Measurements from ENCODE around the gene C1RL.

Gene C1RL

DNA sequence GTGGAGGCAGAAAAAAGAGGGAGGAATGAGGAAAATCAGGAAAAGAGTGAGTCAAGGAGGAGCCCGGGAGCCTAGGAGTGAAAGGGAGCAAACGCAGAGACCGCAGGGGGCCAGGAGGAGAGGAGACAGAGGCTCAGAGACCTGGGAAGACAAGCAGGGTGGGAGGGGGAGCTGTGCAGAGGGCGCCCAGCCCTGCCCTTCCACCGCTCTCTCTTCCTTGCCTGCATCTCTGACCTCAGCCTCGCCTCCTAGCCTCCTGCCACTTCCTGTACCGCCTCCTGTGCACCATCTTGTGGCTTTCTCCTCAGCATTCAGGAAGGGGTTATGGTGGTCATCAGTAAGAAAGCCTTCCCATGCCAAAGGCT lies 22.5 kb upstream of the C1RL start:
- Histone ChIP-seq H3K27me3 (ENCODE audit: control insufficient read depth, insufficient read depth, low read length) (no peaks in the 10 kb centered on the region), H3K9ac (ENCODE audit: low read length) (no peak overlapping the region)

DNA sequence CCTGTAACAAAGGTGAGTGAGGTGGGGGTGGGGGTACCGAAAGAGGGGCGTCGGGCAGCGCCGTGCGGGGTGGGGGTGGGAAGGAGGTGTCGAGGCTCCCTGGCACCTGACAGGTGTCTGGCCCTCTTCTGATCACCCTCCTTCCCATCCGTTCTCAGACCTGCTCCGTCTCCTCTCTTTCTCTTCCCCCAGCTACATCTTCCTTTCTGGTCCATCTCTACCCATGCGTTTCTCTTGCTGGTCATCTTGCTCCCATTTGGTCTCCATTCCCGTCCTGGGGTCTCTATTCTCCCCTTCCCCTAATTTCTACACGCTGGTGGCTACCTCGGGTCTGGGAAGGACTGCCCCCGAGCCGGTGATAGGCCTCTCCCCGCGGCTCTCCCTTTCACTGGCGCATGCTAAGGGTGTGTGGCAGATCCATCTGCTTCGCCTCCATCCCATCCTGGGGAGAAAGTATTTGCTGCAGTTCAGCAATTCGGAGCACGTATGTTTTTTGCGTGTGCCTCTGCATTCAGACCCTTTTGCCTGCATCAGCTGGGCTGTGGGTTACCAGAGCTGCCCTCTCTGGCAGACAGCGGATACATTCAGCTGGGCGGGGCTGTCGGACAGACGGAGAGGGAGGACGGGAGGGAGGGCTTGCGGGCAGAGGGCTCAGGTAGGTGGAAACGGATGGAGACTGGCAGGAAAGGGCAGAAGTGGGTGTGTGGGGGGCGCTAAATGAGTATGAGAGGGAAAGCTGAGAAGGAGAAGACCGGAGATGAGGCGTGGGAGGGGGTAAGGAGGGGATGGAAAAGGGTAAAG lies 21.9 kb upstream of the C1RL start:
- Histone ChIP-seq H3K27me3 (ENCODE audit: control insufficient read depth, insufficient read depth, low read length) (no peaks in the 10 kb centered on the region), H3K4me1 (ENCODE audit: control insufficient read depth, insufficient read depth, low read length) (peaks cover 6% of the 10 kb centered on the region), H3K27ac (ENCODE audit: low read depth, low read length) (no peak overlapping the region), H3K4me3 (ENCODE audit: low read length) (peak overlapping the region; percentile 78), H3K36me3 (ENCODE audit: control insufficient read depth, insufficient read depth, low read length) (no peaks in the 10 kb centered on the region), H3K9ac (ENCODE audit: low read length) (peak overlapping the region; percentile 82)

More for the DNA sequence above, 22.5 kb upstream of the C1RL start:
- H3K27ac ChIP-seq (ENCODE audit: low read depth, low read length) = no peak overlapping the region
- H3K4me3 ChIP-seq (ENCODE audit: low read length) = peak overlapping the region; percentile 78
- H3K36me3 ChIP-seq (ENCODE audit: control insufficient read depth, insufficient read depth, low read length) = no peaks in the 10 kb centered on the region
- peaks cover 6% of the 10 kb centered on the region for H3K4me1 ChIP-seq (ENCODE audit: control insufficient read depth, insufficient read depth, low read length)

DNA sequence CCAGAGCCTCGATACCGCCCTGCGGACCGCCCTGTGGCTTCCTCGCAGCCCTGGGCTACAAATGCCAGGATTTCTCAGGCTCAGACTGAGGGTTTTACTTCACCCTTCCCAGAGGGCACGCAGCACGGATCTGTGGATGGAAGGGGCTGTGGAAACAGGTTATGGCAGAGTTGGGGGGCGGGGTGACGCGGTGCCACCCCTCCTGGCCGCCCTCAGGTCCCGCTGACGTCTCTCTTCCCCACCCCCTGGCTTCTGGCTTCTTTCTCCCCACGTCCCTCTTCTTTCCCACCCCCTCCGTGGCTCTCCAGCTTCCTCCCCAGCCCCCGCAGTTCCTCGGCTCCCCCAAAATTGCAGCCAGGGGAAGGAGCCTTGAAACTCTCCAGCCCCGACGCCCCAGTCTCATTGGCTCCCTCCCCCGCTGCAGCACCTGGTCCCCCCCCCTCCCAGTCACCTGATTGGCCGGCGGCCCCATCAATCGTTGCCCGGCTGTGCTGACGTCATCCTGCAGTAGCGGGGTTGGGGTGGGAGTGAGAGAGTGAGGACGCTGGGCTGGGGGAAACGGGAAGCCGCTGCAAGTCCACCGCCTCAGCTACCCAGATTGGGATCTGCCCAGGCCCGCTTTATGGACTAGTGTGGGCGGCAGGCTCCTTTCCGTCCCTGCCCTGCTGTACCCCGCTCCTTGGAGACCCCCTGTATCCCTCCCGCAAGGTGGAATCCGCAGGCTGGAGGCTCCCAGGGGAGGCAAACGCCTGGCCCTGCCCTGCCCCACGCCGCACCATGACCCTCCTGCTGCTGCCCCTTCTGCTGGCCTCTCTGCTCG lies 21.1 kb upstream of the C1RL start, which contains the start of gene CLSTN3:
Gene CLSTN3 (plus strand): TSS at position 500 of the 820 bp plus-strand sequence. CDS start 278 bp downstream, at position 778.
- Histone ChIP-seq H3K27ac (ENCODE audit: low read depth, low read length) (no peak within 1 kb of the TSS), H3K27me3 (ENCODE audit: control insufficient read depth, insufficient read depth, low read length) (no peaks in the 10 kb centered on the region), H3K9ac (ENCODE audit: low read length) (peak within 1 kb of the TSS; percentile 82), H3K36me3 (ENCODE audit: control insufficient read depth, insufficient read depth, low read length) (no peaks in the 10 kb centered on the region), H3K4me3 (ENCODE audit: low read length) (peak within 1 kb of the TSS; percentile 78), H3K4me1 (ENCODE audit: control insufficient read depth, insufficient read depth, low read length) (peaks cover 6% of the 10 kb centered on the region)

DNA sequence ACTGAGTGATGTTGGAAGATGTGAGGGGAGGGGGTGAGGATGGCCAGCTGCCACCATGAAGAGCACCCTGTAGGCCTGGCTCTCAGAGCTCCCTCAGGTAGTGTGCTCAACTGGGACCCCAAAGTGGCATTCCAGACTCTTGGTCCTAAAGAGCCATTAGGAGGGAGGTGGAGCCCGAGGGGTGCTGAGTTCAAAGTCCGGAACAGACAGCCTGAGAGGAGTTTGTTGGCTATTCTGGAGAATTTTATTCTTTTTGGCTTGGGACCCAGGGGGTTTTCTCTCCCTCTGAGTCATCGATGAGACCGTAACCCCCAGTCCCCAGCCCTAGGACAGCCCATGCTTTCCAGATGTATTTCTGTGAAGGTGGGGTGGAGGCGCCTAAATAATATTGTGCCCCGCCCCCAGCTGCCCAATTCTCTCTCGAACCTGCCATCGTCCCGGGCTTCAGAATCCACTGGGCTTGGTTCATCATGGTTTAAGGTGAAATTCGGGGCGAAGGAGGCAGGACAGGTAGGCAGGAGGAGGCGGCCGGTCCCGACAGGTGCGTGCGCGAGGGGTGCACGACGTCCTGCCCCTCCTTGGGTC lies 20.4 kb upstream of the C1RL start:
- peak overlapping the region; percentile 28 for H3K9ac ChIP-seq (ENCODE audit: low read length)
- H3K36me3 ChIP-seq (ENCODE audit: control insufficient read depth, insufficient read depth, low read length) = no peaks in the 10 kb centered on the region
- peak overlapping the region; percentile 78 for H3K4me3 ChIP-seq (ENCODE audit: low read length)
- H3K4me1 ChIP-seq (ENCODE audit: control insufficient read depth, insufficient read depth, low read length) = peaks cover 6% of the 10 kb centered on the region
- H3K27me3 ChIP-seq (ENCODE audit: control insufficient read depth, insufficient read depth, low read length) = no peaks in the 10 kb centered on the region
- H3K27ac ChIP-seq (ENCODE audit: low read depth, low read length) = no peak overlapping the region

DNA sequence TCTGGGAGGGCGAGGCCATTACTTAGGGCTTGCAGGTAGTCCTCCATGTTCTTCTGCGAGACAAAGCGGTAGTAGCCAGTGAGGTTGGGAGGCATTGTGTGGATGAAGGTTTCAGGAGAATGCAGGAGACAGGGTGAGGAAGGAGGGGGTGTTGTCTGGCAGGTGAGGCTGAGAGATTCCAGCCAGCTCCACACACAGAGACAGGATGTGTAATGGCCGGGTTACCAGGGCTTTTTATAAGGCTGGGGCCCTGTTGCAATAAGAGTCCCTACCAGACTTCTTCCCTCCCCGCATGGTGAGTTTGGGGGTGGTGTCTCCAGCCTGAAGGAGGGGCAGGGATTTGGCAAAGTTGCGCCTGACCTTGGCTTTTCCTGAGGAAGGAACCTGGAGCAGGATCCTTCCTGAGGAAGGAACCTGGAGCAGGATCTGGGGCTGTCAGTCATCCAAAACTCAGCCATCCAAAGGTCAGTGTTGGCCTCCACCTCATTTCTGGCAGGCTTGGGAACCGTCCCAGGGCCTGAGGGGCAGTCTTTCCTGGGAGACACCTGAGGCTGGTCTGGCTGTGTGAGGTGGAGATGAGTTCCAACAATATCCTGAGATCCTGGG lies 19.8 kb upstream of the C1RL start, which contains the start of gene RBP5:
Gene RBP5 (minus strand): TSS at position 209 of the 606 bp plus-strand sequence. CDS start 114 bp downstream, at position 95.
- no peaks in the 10 kb centered on the region for H3K27me3 ChIP-seq (ENCODE audit: control insufficient read depth, insufficient read depth, low read length)
- H3K9ac ChIP-seq (ENCODE audit: low read length) = peak within 1 kb of the TSS; percentile 28
- H3K4me3 ChIP-seq (ENCODE audit: low read length) = peak within 1 kb of the TSS; percentile 78
- H3K36me3 ChIP-seq (ENCODE audit: control insufficient read depth, insufficient read depth, low read length) = no peaks in the 10 kb centered on the region
- peaks cover 6% of the 10 kb centered on the region for H3K4me1 ChIP-seq (ENCODE audit: control insufficient read depth, insufficient read depth, low read length)
- no peak within 1 kb of the TSS for H3K27ac ChIP-seq (ENCODE audit: low read depth, low read length)

- H3K9ac ChIP-seq (ENCODE audit: low read length) = no peak overlapping the region
- no peaks in the 10 kb centered on the region for H3K27me3 ChIP-seq (ENCODE audit: control insufficient read depth, insufficient read depth, low read length)
- H3K4me3 ChIP-seq (ENCODE audit: low read length) = peak overlapping the region; percentile 3
- peaks cover 6% of the 10 kb centered on the region for H3K4me1 ChIP-seq (ENCODE audit: control insufficient read depth, insufficient read depth, low read length)
- H3K27ac ChIP-seq (ENCODE audit: low read depth, low read length) = no peak overlapping the region
- no peaks in the 10 kb centered on the region for H3K36me3 ChIP-seq (ENCODE audit: control insufficient read depth, insufficient read depth, low read length)
These were observed 19.1 kb upstream of the C1RL start for GRCh38 chr12:7127916-7128626.

- Histone ChIP-seq H3K27me3 (ENCODE audit: control insufficient read depth, insufficient read depth, low read length) (no peaks in the 10 kb centered on the region), H3K36me3 (ENCODE audit: control insufficient read depth, insufficient read depth, low read length) (no peaks in the 10 kb centered on the region), H3K4me3 (ENCODE audit: low read length) (no peak overlapping the region), H3K27ac (ENCODE audit: low read depth, low read length) (no peak overlapping the region), H3K4me1 (ENCODE audit: control insufficient read depth, insufficient read depth, low read length) (peaks cover 6% of the 10 kb centered on the region), H3K9ac (ENCODE audit: low read length) (no peak overlapping the region)
These were observed 16.7 kb upstream of the C1RL start for GRCh38 chr12:7125632-7126227.

- no peak overlapping the region for H3K27ac ChIP-seq (ENCODE audit: low read depth, low read length)
- no peak overlapping the region for H3K4me3 ChIP-seq (ENCODE audit: low read length)
- H3K4me1 ChIP-seq (ENCODE audit: control insufficient read depth, insufficient read depth, low read length) = no peaks in the 10 kb centered on the region
- H3K36me3 ChIP-seq (ENCODE audit: control insufficient read depth, insufficient read depth, low read length) = no peaks in the 10 kb centered on the region
- no peak overlapping the region for H3K9ac ChIP-seq (ENCODE audit: low read length)
- H3K27me3 ChIP-seq (ENCODE audit: control insufficient read depth, insufficient read depth, low read length) = no peaks in the 10 kb centered on the region
These were observed 14.9 kb upstream of the C1RL start for GRCh38 chr12:7123806-7124522.

DNA sequence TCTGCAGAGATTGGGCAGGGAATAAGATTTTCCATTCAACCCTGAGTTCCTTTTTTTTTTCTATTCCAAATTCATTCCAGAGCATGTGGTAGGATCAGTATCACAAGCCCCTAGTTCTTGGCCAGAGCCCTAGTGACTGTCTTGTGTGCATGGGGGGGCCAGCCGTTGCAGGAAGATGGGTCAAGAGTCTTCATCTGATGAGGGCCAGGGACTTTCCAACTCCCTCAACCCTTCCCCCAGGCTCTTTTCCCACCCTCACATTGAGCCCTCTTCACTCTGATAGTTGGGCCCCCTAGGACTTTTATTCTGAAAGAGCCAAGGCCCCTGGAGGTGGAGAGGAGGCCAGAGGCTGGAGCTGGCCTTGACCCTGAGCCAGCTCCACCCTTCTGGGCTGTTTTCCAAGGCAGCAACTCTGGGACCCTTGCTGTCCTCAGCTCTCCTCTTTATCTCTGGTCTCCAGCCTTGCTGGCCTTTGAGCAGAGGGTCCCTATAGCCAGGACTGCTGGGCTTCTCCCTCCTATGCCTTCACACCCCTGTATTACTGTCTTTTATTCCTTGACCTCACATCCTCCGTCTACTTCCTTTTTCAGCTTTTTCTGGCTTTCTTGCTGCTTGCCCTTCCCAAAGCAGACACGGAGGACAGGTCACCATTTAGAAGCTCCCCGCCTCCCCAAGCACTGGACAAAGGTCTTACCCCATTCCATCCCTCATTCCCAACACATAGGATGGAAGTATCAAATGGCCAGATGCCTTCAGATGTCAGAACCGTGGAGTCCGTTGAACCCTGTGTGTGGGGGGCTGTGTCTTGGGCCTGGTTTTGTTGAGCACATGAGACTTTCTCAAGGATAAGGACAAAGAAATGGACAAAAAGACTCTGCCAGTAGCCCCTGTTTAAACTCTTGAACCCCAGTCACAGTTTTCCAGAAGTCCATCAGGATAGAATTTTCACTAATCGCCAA lies 14.1 kb upstream of the C1RL start:
- Histone ChIP-seq H3K36me3 (ENCODE audit: control insufficient read depth, insufficient read depth, low read length) (no peaks in the 10 kb centered on the region), H3K4me3 (ENCODE audit: low read length) (no peak overlapping the region), H3K4me1 (ENCODE audit: control insufficient read depth, insufficient read depth, low read length) (no peaks in the 10 kb centered on the region), H3K27ac (ENCODE audit: low read depth, low read length) (no peak overlapping the region), H3K27me3 (ENCODE audit: control insufficient read depth, insufficient read depth, low read length) (no peaks in the 10 kb centered on the region), H3K9ac (ENCODE audit: low read length) (no peak overlapping the region)

- Histone ChIP-seq H3K36me3 (ENCODE audit: control insufficient read depth, insufficient read depth, low read length) (no peaks in the 10 kb centered on the region), H3K27me3 (ENCODE audit: control insufficient read depth, insufficient read depth, low read length) (no peaks in the 10 kb centered on the region), H3K4me1 (ENCODE audit: control insufficient read depth, insufficient read depth, low read length) (no peaks in the 10 kb centered on the region), H3K4me3 (ENCODE audit: low read length) (no peak overlapping the region), H3K9ac (ENCODE audit: low read length) (no peak overlapping the region), H3K27ac (ENCODE audit: low read depth, low read length) (no peak overlapping the region)
These were observed 12.3 kb upstream of the C1RL start for GRCh38 chr12:7121324-7121723.
